HG03520 (cell line): Measurements from ENCODE around the gene UPF3A.
"Not testable (repeated sequence)": the region's sequence is repeated elsewhere in the genome, so short reads cannot be mapped to it uniquely, and the experiment has no call there.

Source experiments
- ATAC-seq: cut with Tn5 transposase; IDR thresholded peaks from one replicate; pipeline ENCODE4 v1.9.1; 2021; ENCODE audit warnings: mild to moderate bottlenecking, moderate library complexity; ENCODE audit not compliant: unreplicated experiment

UPF3A gene

GRCh38 chr13:114281351-114282040 lies at the start of gene UPF3A:
TSS of gene UPF3A (plus strand) at chr13:114281601. CDS start at chr13:114281640, 39 bp downstream.
- peak; percentile 65 for ATAC-seq

- no peak for ATAC-seq
These were observed 49.5 kb upstream of the UPF3A start for GRCh38 chr13:114231886-114232285.

- no peak for ATAC-seq
These were observed 47.1 kb upstream of the UPF3A start for GRCh38 chr13:114234266-114234644.

- peak; percentile 83 for ATAC-seq
These were observed 46.6 kb upstream of the UPF3A start, which contains the start of gene CDC16 for GRCh38 chr13:114234645-114235421. TSS of gene CDC16 (plus strand) at chr13:114234897. CDS start at chr13:114235085, 188 bp downstream.

GRCh38 chr13:114235697-114236096 lies 45.7 kb upstream of the UPF3A start:
- no peak for ATAC-seq

- ATAC-seq = no peak
These were observed 45.2 kb upstream of the UPF3A start for GRCh38 chr13:114236227-114236626.

GRCh38 chr13:114237415-114238112 lies 43.8 kb upstream of the UPF3A start:
- ATAC-seq = no peak

GRCh38 chr13:114241918-114242317 lies 39.5 kb upstream of the UPF3A start:
- no peak for ATAC-seq

- no peak for ATAC-seq
These were observed 37.4 kb upstream of the UPF3A start for GRCh38 chr13:114243971-114244370.

GRCh38 chr13:114244637-114245036 lies 36.8 kb upstream of the UPF3A start:
- no peak for ATAC-seq

- ATAC-seq = no peak
These were observed 33.4 kb upstream of the UPF3A start for GRCh38 chr13:114248011-114248410.

GRCh38 chr13:114249077-114249476 lies 32.3 kb upstream of the UPF3A start:
- no peak for ATAC-seq

GRCh38 chr13:114251639-114252440 lies 29.6 kb upstream of the UPF3A start:
- ATAC-seq = not testable (repeated sequence)

- no peak for ATAC-seq
These were observed 24.9 kb upstream of the UPF3A start for GRCh38 chr13:114256547-114256946.

- no peak for ATAC-seq
These were observed 24.4 kb upstream of the UPF3A start for GRCh38 chr13:114257014-114257413.

GRCh38 chr13:114258589-114258988 lies 22.8 kb upstream of the UPF3A start:
- ATAC-seq = no peak

- ATAC-seq = no peak
These were observed 22.0 kb upstream of the UPF3A start for GRCh38 chr13:114259374-114259773.

- ATAC-seq = no peak
These were observed 21.4 kb upstream of the UPF3A start for GRCh38 chr13:114259974-114260373.

GRCh38 chr13:114260814-114261213 lies 20.6 kb upstream of the UPF3A start:
- no peak for ATAC-seq

GRCh38 chr13:114261328-114261965 lies 20.0 kb upstream of the UPF3A start:
- no peak for ATAC-seq
